Measurements from ENCODE around the gene G6PC3.
"Not testable (repeated sequence)": the region's sequence is repeated elsewhere in the genome, so short reads cannot be mapped to it uniquely, and the experiment has no call there.

DNA sequence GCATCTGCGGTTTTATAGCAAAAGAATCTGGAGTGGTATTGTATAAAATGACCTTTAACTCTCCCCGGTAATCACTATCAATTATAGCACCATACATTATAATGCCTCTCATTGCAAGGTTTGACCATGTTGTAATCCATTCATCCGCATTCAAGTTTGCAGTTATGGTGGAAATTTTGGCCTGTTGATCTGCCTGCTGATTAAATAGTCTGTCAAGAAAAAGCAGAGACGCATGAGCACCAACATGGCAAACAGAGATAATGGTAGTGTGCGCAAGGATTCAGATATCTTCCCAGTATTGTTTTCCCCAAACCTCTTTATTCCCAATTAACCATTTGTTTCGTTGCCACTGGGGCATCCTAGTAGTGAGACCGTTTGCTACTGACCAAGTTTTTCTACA is 49.3 kb upstream of the G6PC3 start:
- TF ChIP-seq, protein P1, sequence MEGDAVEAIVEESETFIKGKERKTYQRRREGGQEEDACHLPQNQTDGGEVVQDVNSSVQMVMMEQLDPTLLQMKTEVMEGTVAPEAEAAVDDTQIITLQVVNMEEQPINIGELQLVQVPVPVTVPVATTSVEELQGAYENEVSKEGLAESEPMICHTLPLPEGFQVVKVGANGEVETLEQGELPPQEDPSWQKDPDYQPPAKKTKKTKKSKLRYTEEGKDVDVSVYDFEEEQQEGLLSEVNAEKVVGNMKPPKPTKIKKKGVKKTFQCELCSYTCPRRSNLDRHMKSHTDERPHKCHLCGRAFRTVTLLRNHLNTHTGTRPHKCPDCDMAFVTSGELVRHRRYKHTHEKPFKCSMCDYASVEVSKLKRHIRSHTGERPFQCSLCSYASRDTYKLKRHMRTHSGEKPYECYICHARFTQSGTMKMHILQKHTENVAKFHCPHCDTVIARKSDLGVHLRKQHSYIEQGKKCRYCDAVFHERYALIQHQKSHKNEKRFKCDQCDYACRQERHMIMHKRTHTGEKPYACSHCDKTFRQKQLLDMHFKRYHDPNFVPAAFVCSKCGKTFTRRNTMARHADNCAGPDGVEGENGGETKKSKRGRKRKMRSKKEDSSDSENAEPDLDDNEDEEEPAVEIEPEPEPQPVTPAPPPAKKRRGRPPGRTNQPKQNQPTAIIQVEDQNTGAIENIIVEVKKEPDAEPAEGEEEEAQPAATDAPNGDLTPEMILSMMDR (IDR thresholded peaks at IDR 0.05; ENCODE audit: low read depth, low read length, missing input control), result not testable (repeated sequence)
- TF ChIP-seq, protein P2, sequence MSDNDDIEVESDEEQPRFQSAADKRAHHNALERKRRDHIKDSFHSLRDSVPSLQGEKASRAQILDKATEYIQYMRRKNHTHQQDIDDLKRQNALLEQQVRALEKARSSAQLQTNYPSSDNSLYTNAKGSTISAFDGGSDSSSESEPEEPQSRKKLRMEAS (IDR thresholded peaks at IDR 0.05), result not testable (repeated sequence)
- not testable (repeated sequence) for TF ChIP-seq GABPA (IDR thresholded peaks at IDR 0.05 in 1 of 2, conservative IDR thresholded peaks at IDR 0.05 in 1 of 2); YY1 (IDR thresholded peaks at IDR 0.05); TAF1 (conservative IDR thresholded peaks at IDR 0.05); JUND (IDR thresholded peaks at IDR 0.05); SP1 (IDR thresholded peaks at IDR 0.05); NR2F2 (IDR thresholded peaks at IDR 0.05); RAD21 (IDR thresholded peaks at IDR 0.05)
- TF ChIP-seq, protein P3, sequence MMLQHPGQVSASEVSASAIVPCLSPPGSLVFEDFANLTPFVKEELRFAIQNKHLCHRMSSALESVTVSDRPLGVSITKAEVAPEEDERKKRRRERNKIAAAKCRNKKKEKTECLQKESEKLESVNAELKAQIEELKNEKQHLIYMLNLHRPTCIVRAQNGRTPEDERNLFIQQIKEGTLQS (IDR thresholded peaks at IDR 0.05), result not testable (repeated sequence)

Measured in liver (tissue), 3 donors.